ENCODE results near the gene ADIPOR2. TPM values are rescaled to one million over a fixed set of nuclear protein-coding genes. Genes with fewer than 3 reads are reported as not detected.

ADIPOR2 gene
- total RNA-seq, 1 experiment from 2014 or later, result 45.3 TPM

DNA sequence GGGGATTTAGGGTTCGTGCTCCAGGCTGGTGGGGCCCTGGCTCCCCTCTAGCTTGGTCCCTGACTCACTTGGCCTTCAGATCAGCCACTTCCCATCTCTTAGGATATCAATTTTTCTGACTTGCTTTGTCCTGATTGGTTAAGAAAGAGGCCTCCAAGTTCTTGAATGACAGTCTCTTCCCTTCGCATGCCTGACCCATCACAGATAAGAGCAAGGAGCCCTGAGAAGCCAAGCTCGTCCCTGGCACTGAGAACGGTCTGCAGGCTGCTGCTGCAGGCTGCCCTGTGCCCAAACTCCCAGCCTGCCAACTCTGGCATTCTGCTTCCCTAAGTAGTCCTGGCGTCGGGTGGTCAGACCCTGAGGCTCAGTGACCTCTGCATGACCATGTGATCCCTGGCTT, 128.7 kb downstream of the ADIPOR2 start:
- H2BK120ac ChIP-seq (ENCODE audit: low read depth, low read length, poor library complexity, severe bottlenecking), result no peak overlapping the region
- no peak overlapping the region for H4K5ac ChIP-seq (ENCODE audit: insufficient read length, low read depth, low read length)
- H2AFZ ChIP-seq (ENCODE audit: low read length), result no peak overlapping the region
- H2BK20ac ChIP-seq (ENCODE audit: low read depth, low read length, poor library complexity, severe bottlenecking), result no peak overlapping the region
- no peak overlapping the region for H2AK5ac ChIP-seq (ENCODE audit: insufficient read length, low read length)
- Mint-ChIP-seq H3K4me3 (peak overlapping the region; percentile 46 to 83; a peak in 3 of 5 replicates), H3K36me3 (ENCODE audit: insufficient read depth in 1 of 3, low read depth in 3 of 3) (peaks cover 0 to 5% (median 3%) of the 10 kb centered on the region in 3 experiments; a peak in 2 of 7 replicates), H3K27me3 (ENCODE audit: low read depth) (peaks cover 45% of the 10 kb centered on the region), H3K4me1 (peaks cover 20 to 39% of the 10 kb centered on the region in 2 experiments), H3K27ac (no peak overlapping the region), H3K9me3 (peaks cover 4% of the 10 kb centered on the region in 2 experiments; a peak in 2 of 5 replicates)
- no peaks in the 10 kb centered on the region for H3K23me2 ChIP-seq (ENCODE audit: insufficient read length, low read depth, low read length, poor library complexity, severe bottlenecking)
- no peak overlapping the region for H2BK5ac ChIP-seq (ENCODE audit: insufficient read length, low read length)
- H3K79me1 ChIP-seq (ENCODE audit: insufficient read depth, low read depth, low read length, poor library complexity, severe bottlenecking), result no peaks in the 10 kb centered on the region
- H3K79me2 ChIP-seq (ENCODE audit: insufficient read depth, low read length), result no peaks in the 10 kb centered on the region
- peaks cover 19% of the 10 kb centered on the region; the same call in 1 of the 2 replicates for H3K27me3 ChIP-seq (ENCODE audit: insufficient read depth, low read length)
- no CpG with 5 or more reads among the region's 6 CpGs for WGBS (ENCODE audit: extremely low coverage, insufficient read length, low lambda C conversion rate)
- no peak overlapping the region for H4K91ac ChIP-seq (ENCODE audit: insufficient read length, low read depth, low read length)
- H3K9ac ChIP-seq (ENCODE audit: extremely low read depth, insufficient read length, low read length), result no peak overlapping the region
- H3K18ac ChIP-seq (ENCODE audit: insufficient read length, low read depth, low read length), result no peak overlapping the region
- H3T11ph ChIP-seq (ENCODE audit: low read length), result no peak overlapping the region
- H2BK12ac ChIP-seq (ENCODE audit: insufficient read length, low read depth, low read length), result no peak overlapping the region
- no peak overlapping the region for H2BK15ac ChIP-seq (ENCODE audit: low read depth, low read length)
- peak overlapping the region; percentile 76 for H3K4me2 ChIP-seq (ENCODE audit: insufficient read depth, insufficient read length, low read length)
- H3K14ac ChIP-seq (ENCODE audit: insufficient read depth, low read length), result no peak overlapping the region
- no peak overlapping the region for H4K8ac ChIP-seq (replicated peaks; ENCODE audit: insufficient read length, low read depth, low read length)
- TF ChIP-seq, protein P1, sequence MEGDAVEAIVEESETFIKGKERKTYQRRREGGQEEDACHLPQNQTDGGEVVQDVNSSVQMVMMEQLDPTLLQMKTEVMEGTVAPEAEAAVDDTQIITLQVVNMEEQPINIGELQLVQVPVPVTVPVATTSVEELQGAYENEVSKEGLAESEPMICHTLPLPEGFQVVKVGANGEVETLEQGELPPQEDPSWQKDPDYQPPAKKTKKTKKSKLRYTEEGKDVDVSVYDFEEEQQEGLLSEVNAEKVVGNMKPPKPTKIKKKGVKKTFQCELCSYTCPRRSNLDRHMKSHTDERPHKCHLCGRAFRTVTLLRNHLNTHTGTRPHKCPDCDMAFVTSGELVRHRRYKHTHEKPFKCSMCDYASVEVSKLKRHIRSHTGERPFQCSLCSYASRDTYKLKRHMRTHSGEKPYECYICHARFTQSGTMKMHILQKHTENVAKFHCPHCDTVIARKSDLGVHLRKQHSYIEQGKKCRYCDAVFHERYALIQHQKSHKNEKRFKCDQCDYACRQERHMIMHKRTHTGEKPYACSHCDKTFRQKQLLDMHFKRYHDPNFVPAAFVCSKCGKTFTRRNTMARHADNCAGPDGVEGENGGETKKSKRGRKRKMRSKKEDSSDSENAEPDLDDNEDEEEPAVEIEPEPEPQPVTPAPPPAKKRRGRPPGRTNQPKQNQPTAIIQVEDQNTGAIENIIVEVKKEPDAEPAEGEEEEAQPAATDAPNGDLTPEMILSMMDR (conservative IDR thresholded peaks at IDR 0.05), result no peak
- no peak overlapping the region for H3K4ac ChIP-seq (ENCODE audit: low read depth, low read length)
- no peaks in the 10 kb centered on the region for H3K9me3 ChIP-seq (ENCODE audit: control insufficient read depth, low read depth, low read length)
- no peak overlapping the region for H3K23ac ChIP-seq (ENCODE audit: insufficient read length, low read depth, low read length)
- no peaks in the 10 kb centered on the region for H4K20me1 ChIP-seq (ENCODE audit: control insufficient read depth, insufficient read depth, insufficient read length)
- DNase-seq, result no peak
- H3K56ac ChIP-seq (ENCODE audit: insufficient read length, low read depth, low read length), result no peak overlapping the region
- H3K27ac ChIP-seq (ENCODE audit: insufficient read length, low read depth, low read length), result no peak overlapping the region
- H3K4me1 ChIP-seq (ENCODE audit: insufficient read depth, low read length), result no peaks in the 10 kb centered on the region
